Tibial nerve (tissue), 4 donors: ENCODE measurements around the gene BAAT. TPM values are rescaled to one million over a fixed set of nuclear protein-coding genes. Genes with fewer than 3 reads are reported as not detected.
A peak's percentile ranks its signal among the peaks of the same experiment; 100 is the strongest.

ENCODE experiments used
- DNase-seq, 2 donors: peaks; one replicate each; pipeline ENCODE4 v3.0.0-alpha.2; 2019; ENCODE audit warnings: low spot score in 2 of 2
- H3K27ac ChIP-seq, 4 donors: fragments of 200-600 bp; sonication (generic) in 3 of 4; one replicate each; pipeline ENCODE4 v1.5.1; 2017 to 2019; ENCODE audit warnings: mild to moderate bottlenecking in 1 of 4
- H3K27me3 ChIP-seq, 2 donors: fragments of 200-600 bp; sonication (generic) in 1 of 2; one replicate each; pipeline versions ENCODE4 v1.5.1 to v1.6.0; 2017 to 2019
- H3K36me3 ChIP-seq, 3 donors: fragments of 200-600 bp; sonication (generic); one replicate each; pipeline ENCODE4 v1.5.1; 2018 to 2019
- H3K4me1 ChIP-seq, 4 donors: fragments of 200-600 bp; sonication (generic) in 3 of 4; one replicate each; pipeline ENCODE4 v1.5.1; 2017 to 2019
- H3K4me3 ChIP-seq, 4 donors: fragments of 200-600 bp; sonication (generic) in 3 of 4; one replicate each; pipeline ENCODE4 v1.5.1; 2017 to 2019; ENCODE audit warnings: mild to moderate bottlenecking in 1 of 4, moderate library complexity in 1 of 4
- H3K9me3 ChIP-seq, 4 donors: fragments of 200-600 bp; sonication (generic) in 3 of 4; one replicate each; pipeline ENCODE4 v1.5.1; 2017 to 2019
- EP300 ChIP-seq, 2 donors: sonication (generic); formaldehyde crosslinking; IDR thresholded peaks; one replicate each; pipeline ENCODE4 v1.6.1; 2017; ENCODE audit warnings: antibody characterized with exemption in 2 of 2, mild to moderate bottlenecking in 1 of 2
- POLR2A ChIP-seq, 2 donors: fragments of 450-650 bp; IDR thresholded peaks; one replicate each; pipeline ENCODE4 v1.6.1; 2017; ENCODE audit warnings: antibody characterized with exemption in 2 of 2, mild to moderate bottlenecking in 2 of 2, moderate library complexity in 2 of 2
- WGBS, 2 donors: methylation state at CpG; one replicate each; pipeline ENCODE4 v1.1.5; 2018; 5-methylcytosine and 5-hydroxymethylcytosine counted together
- total RNA-seq, 4 donors: library from RNA; depleted of rRNA; stranded (reverse); fragments of >200 nt; gene quantifications; one replicate each; pipeline ENCODE4 v1.1.0, GENCODE V29; 2016
- TF ChIP-seq, protein P1 (sequence below), 5 experiments: fragments of 200-600 bp in 3 of 5; fragments of 450-650 bp in 2 of 5; sonication (generic) in 3 of 5; IDR thresholded peaks; one replicate each; pipeline ENCODE4 v1.5.1; 2016 to 2019; ENCODE audit warnings: antibody characterized with exemption in 5 of 5, mild to moderate bottlenecking in 3 of 5, moderate library complexity in 2 of 5

The BAAT gene
- total RNA-seq, 4 donors from 2014 or later: not detected

DNA sequence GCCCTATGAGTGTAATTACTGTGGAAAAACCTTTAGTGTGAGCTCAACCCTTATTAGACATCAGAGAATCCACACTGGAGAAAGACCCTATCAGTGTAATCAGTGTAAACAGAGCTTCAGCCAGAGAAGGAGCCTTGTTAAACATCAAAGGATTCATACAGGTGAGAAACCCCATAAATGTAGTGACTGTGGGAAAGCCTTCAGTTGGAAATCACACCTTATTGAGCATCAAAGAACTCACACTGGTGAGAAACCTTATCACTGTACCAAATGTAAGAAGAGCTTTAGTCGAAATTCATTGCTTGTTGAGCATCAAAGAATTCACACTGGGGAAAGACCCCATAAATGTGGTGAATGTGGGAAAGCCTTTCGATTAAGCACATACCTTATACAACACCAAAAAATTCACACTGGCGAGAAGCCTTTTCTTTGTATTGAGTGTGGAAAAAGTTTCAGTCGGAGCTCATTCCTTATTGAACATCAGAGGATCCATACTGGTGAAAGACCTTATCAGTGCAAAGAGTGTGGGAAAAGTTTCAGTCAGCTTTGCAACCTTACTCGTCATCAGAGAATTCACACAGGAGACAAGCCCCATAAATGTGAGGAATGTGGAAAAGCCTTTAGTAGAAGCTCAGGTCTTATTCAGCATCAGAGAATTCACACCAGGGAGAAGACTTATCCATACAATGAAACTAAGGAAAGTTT lies 23.7 kb upstream of the BAAT start:
- H3K36me3 ChIP-seq: peaks cover 13 to 86% (median 37%) of the 10 kb centered on the region in 3 donors
- 95 to 98% methylated on average over 5 of the region's 5 CpGs for WGBS, 2 donors

DNA sequence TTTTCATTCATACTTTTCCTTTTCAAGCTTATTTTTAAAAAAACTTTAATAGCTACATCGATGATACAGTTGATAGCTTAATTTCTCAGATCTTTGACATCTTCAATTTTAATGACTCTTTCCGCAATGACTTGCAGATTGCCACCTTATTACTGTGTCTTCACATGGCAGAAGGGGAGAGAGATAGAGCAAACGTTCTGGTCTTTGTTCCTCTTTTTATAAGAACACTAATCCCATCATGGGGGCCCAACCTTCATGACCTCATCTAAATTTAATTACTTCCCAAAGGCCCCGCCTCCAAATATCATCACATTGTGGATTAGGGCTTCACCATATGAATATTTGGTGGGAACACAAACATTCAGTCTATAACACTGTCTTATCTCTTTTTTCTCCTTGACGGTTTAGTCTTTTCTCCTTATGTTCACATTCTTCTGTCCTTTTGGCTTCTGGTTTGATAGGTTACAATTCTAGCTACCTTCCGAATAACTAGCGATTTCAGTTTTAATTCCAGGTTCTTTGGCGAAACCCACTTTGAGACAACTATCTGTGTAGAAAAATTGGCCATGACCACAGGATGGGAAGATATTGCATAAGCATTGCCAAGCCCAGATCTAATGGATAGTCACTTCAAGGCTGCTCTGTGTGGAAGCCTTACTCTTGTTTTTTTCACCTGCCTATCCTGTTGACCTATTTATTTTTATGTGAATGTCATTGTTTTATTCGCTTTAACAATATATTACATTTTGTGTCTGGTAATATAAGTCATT lies 18.9 kb upstream of the BAAT start:
- H3K9me3 ChIP-seq: peaks cover 14 to 72% (median 28%) of the 10 kb centered on the region in 4 donors
- H3K4me1 ChIP-seq: peaks cover 0 to 29% (median 11%) of the 10 kb centered on the region in 4 donors
- WGBS, 2 donors: 92 to 96% methylated on average over 9 of the region's 9 CpGs
- H3K4me3 ChIP-seq: no peak overlapping the region
- H3K27me3 ChIP-seq: no peaks in the 10 kb centered on the region
- no peak overlapping the region for H3K27ac ChIP-seq
- no peak for DNase-seq
- TF ChIP-seq EP300 (IDR thresholded peaks at IDR 0.05): no peak
- no peak for TF ChIP-seq POLR2A (IDR thresholded peaks at IDR 0.05)
- TF ChIP-seq, protein P1, sequence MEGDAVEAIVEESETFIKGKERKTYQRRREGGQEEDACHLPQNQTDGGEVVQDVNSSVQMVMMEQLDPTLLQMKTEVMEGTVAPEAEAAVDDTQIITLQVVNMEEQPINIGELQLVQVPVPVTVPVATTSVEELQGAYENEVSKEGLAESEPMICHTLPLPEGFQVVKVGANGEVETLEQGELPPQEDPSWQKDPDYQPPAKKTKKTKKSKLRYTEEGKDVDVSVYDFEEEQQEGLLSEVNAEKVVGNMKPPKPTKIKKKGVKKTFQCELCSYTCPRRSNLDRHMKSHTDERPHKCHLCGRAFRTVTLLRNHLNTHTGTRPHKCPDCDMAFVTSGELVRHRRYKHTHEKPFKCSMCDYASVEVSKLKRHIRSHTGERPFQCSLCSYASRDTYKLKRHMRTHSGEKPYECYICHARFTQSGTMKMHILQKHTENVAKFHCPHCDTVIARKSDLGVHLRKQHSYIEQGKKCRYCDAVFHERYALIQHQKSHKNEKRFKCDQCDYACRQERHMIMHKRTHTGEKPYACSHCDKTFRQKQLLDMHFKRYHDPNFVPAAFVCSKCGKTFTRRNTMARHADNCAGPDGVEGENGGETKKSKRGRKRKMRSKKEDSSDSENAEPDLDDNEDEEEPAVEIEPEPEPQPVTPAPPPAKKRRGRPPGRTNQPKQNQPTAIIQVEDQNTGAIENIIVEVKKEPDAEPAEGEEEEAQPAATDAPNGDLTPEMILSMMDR (IDR thresholded peaks at IDR 0.05): no peak
- H3K36me3 ChIP-seq: peaks cover 16 to 87% (median 52%) of the 10 kb centered on the region in 3 donors

More for the DNA sequence above, 23.7 kb upstream of the BAAT start:
- H3K27ac ChIP-seq: no peak overlapping the region
- H3K4me3 ChIP-seq: no peak overlapping the region
- DNase-seq: no peak
- H3K4me1 ChIP-seq: no peaks in the 10 kb centered on the region
- H3K27me3 ChIP-seq: no peaks in the 10 kb centered on the region
- TF ChIP-seq POLR2A (IDR thresholded peaks at IDR 0.05) (no peak), EP300 (IDR thresholded peaks at IDR 0.05) (no peak)
- TF ChIP-seq, protein P1 (IDR thresholded peaks at IDR 0.05): no peak
- peaks cover 26 to 99% (median 57%) of the 10 kb centered on the region in 4 donors for H3K9me3 ChIP-seq

DNA sequence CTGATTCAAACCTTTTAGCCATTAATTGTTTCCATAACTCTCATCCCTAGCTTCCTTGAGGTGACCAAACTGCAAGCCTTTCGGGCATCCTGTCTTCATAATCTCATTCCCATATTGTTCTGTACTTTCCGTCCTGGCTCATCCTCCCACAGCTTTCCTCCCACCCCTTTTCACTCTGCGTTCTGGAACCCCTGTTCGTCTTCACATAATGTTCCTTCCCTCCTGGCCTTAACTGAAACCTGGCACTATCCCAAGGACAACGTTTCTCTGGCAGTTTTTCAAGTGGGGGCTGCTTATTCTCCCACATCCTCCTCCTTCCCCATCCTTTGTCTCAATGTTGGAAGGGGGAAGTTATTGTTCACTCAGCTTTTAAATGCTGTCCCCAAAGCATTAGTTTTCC lies 15.3 kb upstream of the BAAT start:
- 24 to 29% methylated on average over 5 of the region's 5 CpGs for WGBS, 2 donors
- no peaks in the 10 kb centered on the region for H3K27me3 ChIP-seq
- peaks cover 0 to 36% (median 3%) of the 10 kb centered on the region in 4 donors for H3K9me3 ChIP-seq
- H3K27ac ChIP-seq: peak overlapping the region in 1 of 4 donors; percentile 96
- DNase-seq: no peak
- H3K4me1 ChIP-seq: peaks cover 0 to 46% (median 18%) of the 10 kb centered on the region in 4 donors
- no peak for TF ChIP-seq EP300 (IDR thresholded peaks at IDR 0.05)
- TF ChIP-seq, protein P1 (IDR thresholded peaks at IDR 0.05): no peak
- TF ChIP-seq POLR2A (IDR thresholded peaks at IDR 0.05): no peak
- peak overlapping the region in 3 of 4 donors; percentile 63 to 78 (median 63) for H3K4me3 ChIP-seq
- H3K36me3 ChIP-seq: peaks cover 3 to 52% (median 30%) of the 10 kb centered on the region in 3 donors

DNA sequence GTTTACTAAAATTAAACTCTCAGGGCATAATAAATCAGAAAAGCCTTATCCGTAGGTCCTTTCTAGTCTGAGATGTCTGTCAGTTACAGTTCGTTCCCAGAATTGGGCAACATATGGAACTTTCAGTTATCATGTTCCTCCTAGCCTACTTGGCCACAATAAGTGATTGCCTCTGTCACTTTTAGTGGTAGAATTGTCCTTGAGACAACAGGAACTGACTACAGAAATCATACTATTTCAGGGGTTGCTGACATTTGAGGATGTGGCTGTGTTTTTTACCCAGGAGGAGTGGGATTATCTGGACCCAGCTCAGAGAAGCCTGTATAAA lies 14.8 kb upstream of the BAAT start:
- peaks cover 3 to 46% (median 25%) of the 10 kb centered on the region in 3 donors for H3K36me3 ChIP-seq
- 5 to 14% methylated on average over 2 of the region's 2 CpGs for WGBS, 2 donors
- peak overlapping the region in 3 of 4 donors; percentile 90 to 96 (median 93) for H3K27ac ChIP-seq
- peak overlapping the region; percentile 63 to 78 (median 70) for H3K4me3 ChIP-seq
- H3K4me1 ChIP-seq: peaks cover 0 to 46% (median 18%) of the 10 kb centered on the region in 4 donors
- peaks cover 0 to 31% (median under 1%) of the 10 kb centered on the region in 4 donors for H3K9me3 ChIP-seq
- H3K27me3 ChIP-seq: no peaks in the 10 kb centered on the region
- no peak for DNase-seq
- TF ChIP-seq POLR2A (IDR thresholded peaks at IDR 0.05): no peak
- TF ChIP-seq EP300 (IDR thresholded peaks at IDR 0.05): no peak
- TF ChIP-seq, protein P1 (IDR thresholded peaks at IDR 0.05): no peak
